ENCODE data around the gene FCER2.

The FCER2 gene

GRCh38 chr19:7732045-7732444 is 30.1 kb upstream of the FCER2 start, which contains the start of gene CLEC4G:
TSS of gene CLEC4G (minus strand) at chr19:7732110. CDS start at chr19:7732102, 8 bp downstream.
- no peak for DNase-seq

GRCh38 chr19:7731615-7732014 is 29.7 kb upstream of the FCER2 start:
- no peak for DNase-seq

DNA sequence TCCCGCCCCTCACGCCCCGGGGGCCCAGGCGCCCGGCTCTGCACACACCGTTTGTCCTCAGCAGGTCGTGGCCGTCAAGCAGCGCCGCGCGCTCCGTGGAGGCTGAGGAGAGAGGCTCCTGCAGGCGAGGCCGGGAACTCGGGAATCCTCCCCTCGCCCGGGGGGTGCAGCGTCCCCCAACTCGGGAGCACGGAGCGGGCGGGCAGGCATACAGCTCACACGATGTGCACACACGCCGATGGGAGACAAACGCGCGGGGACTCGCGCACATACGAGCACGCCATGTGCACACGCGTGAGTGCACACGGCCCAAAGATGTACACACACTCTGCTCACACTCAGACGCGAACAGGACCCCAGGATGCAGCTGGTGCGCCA is 29.3 kb upstream of the FCER2 start:
- DNase-seq = no peak

DNA sequence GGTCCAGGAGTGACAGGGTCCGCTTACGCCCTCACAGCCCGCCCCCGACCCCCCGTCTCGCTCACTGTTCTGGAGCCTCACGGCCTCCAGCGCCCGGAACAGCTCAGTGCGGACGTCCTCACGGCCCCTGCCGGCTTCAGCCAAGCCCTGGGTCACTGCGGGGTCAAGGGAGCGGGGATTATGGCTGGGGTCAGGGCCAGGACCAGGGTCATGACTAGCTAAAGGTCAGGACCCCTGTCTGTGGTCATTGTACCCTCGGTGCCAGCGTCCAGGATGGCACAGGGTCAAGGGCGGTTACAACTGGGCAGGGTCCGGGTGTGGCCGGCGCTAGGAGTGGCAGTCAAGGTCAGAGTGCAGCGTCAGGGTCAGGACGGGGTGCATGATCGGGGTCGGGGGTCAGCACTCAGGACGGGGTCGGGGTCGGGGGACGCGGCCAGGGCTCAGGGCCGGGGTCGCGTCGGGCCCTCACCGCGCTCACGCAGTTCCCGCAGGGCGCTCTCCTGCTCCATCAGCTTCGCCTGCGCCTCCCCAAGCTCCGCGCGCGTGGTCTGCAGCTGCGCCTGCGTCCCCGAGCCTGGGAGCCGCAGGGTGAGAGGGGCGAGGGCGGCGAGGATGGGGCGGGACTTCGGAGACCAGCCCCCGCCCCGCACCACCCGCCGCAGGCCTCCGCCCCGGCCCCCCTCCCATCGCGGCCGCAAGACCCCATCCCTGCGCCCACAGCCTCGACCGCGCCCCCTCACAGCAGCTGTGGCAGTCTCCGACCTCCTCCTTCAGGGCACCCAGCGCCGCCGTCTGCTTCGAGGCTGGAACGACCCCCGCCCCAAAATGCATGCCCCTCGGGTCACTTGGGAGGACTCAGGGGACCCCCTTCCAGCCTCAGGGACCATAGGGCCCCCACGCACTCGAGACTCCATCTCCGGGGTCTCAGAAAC is 28.6 kb upstream of the FCER2 start:
- no peak for DNase-seq

DNA sequence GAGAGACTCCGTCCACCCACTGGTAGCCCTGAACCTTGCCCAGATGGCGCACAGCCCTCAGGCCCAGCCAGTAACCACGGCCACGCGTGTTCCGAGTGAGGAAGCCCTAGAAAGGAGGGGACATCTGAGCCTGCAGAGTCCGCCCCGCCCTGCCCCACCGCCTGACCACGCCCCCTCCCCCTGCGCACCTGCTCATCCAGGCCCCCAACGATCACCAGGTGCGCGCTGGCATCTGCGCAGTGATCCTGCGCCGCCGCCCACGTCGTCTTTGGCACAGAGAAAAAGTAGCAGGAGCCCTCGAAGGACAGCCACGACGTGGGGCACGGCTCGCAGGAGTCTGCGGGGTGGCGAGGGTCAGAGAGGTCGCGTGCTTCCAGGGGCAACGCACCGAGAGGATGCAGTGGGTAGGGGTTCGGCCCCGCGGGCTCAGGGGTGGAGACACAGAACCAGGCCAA is 27.9 kb upstream of the FCER2 start:
- DNase-seq = no peak

- DNase-seq = no peak
Measured at GRCh38 chr19:7729211-7729610, 27.3 kb upstream of the FCER2 start.

DNA sequence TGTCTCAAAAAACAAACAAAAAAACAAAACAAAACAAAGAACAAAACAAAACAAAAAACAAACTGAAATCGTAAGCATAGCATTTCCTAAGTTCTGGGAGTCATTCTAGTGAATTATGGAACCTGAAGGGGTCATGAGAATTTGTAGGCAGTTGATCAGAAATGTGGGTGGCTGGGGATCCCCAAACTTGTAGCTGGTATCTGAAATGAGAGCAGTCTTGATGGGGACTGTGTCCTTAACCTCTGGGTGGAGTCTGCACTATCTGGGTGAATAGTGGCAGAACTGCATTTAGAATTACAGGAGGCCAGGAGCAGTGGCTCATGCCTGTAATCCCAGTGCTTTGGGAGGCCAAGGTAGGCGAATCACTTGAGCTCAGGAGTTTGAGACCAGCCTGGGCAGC is 23.9 kb upstream of the FCER2 start:
- no peak for DNase-seq

- no peak for DNase-seq
Measured at GRCh38 chr19:7722231-7722651, 20.3 kb upstream of the FCER2 start.

- no peak for DNase-seq
Measured at GRCh38 chr19:7720351-7720750, 18.4 kb upstream of the FCER2 start.

DNA sequence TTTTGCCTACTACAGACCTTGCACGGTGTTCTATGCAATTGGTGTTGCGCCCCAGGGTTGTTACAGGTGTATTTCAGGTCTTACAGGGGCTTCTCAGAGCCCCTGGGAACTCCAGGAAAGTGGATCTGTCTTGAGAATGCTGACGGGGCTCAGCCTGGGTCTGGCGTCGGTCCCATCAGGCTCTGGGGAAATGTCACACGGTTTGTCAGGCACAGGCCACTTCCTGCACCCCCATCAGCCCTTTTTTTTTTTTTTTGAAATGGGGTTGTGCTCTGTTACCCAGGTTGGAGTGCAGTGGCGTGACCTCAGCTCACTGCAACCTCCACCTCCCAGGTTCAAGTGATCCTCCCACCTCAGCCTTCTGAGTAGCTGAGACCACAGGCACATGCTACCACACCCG is 16.7 kb upstream of the FCER2 start:
- no peak for DNase-seq

DNA sequence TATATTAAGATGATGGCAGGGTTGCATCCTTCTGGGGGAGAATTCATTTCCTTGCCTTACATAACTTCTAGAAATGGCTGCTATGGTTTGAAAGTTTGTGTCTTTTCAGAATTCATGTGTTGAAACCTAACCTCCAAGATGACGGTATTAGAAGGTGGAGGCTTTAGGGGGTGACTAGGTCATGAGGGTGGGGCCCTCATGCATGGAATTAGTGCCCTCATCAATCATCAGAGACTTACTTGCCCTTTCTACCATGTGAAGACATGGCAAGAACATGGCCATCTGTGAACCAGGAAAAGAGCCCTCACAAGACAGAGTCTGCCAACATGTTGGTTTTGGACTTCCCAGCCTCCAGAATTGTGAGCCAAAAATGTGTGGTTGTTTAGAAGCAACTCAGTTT is 14.8 kb upstream of the FCER2 start:
- DNase-seq = no peak

DNA sequence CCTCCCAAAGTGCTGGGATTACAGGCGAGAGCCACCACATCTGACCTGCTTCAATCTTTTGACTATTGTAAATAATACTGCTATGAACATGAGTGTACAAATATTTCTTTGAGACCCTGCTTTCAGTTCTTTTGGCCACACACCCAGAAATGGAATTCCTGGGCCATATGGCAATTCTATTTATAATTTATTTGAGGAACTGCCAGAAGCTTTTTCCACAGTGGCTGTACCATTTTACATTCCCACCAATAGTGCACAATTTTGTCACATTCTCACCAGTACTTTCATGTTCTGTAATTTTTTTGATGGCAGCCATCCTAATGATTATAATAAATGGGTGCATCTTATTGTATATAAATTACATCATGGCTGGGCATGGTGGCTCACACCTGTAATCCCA is 13.7 kb upstream of the FCER2 start:
- DNase-seq = no peak

DNA sequence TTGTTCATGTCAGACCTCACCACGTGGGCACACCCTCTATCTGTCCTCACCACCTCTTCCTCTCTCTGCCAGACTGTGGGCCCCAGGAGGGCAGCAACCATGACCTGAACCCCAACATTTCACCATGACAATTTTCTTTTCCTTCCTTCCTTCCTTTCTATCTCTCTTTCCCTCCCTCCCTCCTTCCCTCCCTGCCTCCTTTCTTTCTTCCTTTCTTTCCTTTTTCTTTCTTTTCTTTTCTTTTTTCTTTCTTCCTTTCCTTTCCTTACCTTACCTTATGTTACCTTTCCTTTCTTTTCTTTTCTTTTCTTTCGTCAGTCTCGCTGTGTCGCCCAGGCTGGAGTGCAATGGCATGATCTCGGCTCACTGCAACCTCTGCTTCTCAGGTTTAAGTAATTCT is 8.7 kb upstream of the FCER2 start:
- no peak for DNase-seq

DNA sequence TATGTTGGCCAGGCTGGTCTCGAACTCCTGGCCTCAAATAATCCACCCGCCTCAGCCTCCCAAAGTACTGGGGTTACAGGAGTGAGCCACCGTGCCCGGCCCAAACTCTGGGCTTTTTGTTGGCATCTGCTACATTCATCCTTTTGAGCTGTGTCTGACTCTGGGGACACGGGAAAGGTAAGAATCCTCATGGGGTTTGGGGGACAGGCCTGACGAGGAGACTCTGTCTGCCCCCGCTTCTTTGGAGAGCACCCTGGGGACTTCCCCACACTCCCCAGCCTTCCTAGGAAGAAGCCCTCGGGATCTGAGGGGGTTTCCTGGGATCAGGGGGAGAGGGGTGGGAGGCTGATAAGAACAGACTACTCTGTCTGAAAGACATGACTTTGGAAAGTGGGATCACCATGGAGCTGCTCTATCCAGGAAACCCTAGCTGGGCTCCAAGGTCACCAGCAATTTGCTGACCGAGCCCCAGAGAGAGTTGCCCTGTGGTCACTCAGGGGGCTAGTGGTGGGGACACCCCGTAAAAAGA is 8.1 kb upstream of the FCER2 start:
- no peak for DNase-seq

GRCh38 chr19:7706955-7707456 is 5.1 kb upstream of the FCER2 start:
- no peak for DNase-seq

DNA sequence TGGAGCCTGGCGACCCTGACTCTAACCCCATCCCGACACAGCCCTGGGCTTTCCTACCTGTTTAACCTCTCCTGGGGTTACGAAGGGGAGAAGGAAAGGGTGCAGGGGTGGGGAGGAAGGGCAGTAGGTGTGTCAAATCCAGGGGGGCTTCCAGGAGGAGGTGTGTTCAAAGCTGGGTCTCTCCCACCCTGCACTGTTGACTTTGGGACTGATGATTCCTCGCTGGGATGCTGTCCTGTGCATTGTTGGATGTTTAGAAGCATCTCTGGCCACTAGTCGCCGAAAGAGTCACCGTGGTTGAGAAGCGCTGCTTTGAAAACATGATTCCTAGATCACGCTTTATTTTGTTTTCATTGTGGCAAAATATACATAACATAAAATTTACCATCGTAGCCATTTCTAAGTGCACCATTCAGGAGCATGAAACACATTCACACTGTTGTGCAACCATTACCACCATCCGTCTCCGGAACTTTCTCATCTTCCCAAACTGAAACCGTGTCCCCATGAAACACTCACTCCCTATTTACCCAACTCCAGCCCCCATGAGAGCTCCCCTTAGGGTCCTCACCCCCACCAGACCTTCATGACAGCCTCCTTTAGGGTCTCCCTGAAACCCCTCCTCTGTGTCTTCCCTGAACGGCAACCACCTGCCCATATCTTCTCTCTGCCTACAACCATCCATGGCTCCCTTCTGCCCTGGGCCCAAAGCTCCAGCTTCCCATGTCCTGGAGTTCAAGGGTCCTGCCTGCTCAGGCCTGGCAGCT is 4.4 kb upstream of the FCER2 start:
- DNase-seq = no peak

DNA sequence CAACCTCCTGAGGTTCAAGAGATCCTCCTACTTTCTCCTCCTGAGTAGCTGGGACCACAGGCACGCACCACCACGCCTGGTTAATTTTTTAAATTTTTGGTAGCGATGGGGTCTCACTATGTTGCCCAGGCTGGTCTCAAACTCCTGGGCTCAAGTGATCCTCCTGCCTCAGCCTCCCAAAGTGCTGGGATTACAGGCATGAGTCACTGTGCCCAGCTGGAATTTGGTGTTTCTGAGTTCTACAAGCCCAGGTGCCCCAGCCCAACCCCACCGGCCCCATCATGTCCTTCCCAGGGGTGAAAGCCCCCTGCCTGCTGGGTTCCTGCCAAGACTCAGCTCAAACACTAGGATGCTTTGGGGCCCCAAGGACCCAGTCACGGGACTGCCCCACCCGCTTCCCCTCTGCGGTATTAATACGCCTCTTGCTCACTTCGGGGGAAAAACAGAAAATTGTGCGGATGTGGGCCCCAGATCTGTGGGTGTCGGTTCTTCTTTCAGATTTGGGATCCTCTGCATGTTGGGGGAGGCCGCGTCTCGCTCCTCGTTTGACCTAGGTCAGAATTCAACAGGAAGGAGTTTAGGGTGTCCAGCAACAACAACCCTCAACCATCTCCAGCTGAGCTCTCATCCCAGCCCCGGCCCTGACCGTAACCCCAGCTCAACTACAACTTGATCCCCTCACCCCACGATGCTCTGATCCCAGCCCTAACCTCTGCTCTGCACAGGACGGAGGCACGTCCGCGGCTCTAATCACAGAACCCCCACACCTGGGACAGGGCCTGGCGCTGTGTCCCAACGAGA is 3.7 kb upstream of the FCER2 start:
- DNase-seq = peak; percentile 81

GRCh38 chr19:7704280-7705060 is 2.5 kb upstream of the FCER2 start:
- no peak for DNase-seq

DNA sequence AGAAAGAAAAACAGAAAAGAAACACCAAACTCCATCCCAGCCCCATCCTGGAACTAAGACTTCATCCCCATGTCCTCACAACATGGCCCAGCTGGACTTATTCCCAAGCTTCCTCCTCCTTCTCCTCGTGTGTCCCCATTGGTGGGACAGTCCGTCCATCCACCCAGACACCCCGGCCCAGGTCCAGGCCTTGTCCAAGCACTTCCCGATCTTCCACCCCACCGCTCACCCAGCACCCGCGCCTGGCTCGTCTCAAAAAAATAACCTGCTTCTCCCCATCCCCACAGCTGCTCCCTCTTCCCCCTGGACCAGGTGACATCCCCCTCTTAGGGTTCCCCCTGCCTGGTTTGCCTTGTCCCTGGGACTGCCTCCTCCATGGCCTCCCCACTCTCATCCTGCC is 1.4 kb upstream of the FCER2 start:
- no peak for DNase-seq

- DNase-seq = no peak
Measured at GRCh38 chr19:7701049-7701653, 780 bp downstream of the FCER2 start.
